GM23338 (cell line): Measurements from ENCODE around the gene SETD1A. TPM values are rescaled to one million over a fixed set of nuclear protein-coding genes. Genes with fewer than 3 reads are reported as not detected.
"Not testable (repeated sequence)": the region's sequence is repeated elsewhere in the genome, so short reads cannot be mapped to it uniquely, and the experiment has no call there.

Experiments
- ATAC-seq: fragments of 200-7000 bp; cut with Tn5 transposase; 3 replicates; pipeline ENCODE4 v1.9.1; 2020
- DNase-seq: peaks from one replicate; pipeline ENCODE4 v3.0.0-alpha.2; 2015; ENCODE audit warnings: low spot score
- H2AFZ ChIP-seq: fragments of 200-600 bp; sonication (generic); 2 replicates; pipeline ENCODE4 v1.8.0; 2016; ENCODE audit warnings: antibody characterized with exemption, mild to moderate bottlenecking, moderate library complexity
- H3F3A ChIP-seq: fragments of 200-600 bp; sonication (generic); replicated peaks from 2 replicates; pipeline ENCODE4 v1.8.0; 2017; ENCODE audit warnings: antibody characterized with exemption, mixed run types, low read depth
- H3K27ac ChIP-seq: fragments of 200-600 bp; sonication (generic); 2 replicates; pipeline ENCODE4 v1.6.1; 2016; ENCODE audit warnings: low read depth
- H3K27me3 ChIP-seq: fragments of 200-600 bp; sonication (generic); 2 replicates; pipeline ENCODE4 v1.8.0; 2016; ENCODE audit warnings: mild to moderate bottlenecking, mixed run types, moderate library complexity; ENCODE audit not compliant: insufficient read depth
- H3K36me3 ChIP-seq: fragments of 200-600 bp; sonication (generic); 2 replicates; pipeline ENCODE4 v1.8.0; 2016; ENCODE audit warnings: mild to moderate bottlenecking; ENCODE audit not compliant: insufficient read depth
- H3K4me1 ChIP-seq: fragments of 200-600 bp; sonication (generic); 2 replicates; pipeline ENCODE4 v1.8.0; 2016; ENCODE audit warnings: mild to moderate bottlenecking, moderate library complexity; ENCODE audit not compliant: insufficient read depth
- H3K4me2 ChIP-seq: fragments of 200-600 bp; sonication (generic); 2 replicates; pipeline ENCODE4 v1.7.1; 2017; ENCODE audit warnings: mixed run types
- H3K4me3 ChIP-seq: fragments of 200-600 bp; sonication (generic); 2 replicates; pipeline ENCODE4 v1.6.1; 2016; ENCODE audit warnings: mixed run types
- H3K79me2 ChIP-seq: fragments of 200-600 bp; sonication (generic); replicated peaks from 2 replicates; pipeline ENCODE4 v1.8.0; 2017; ENCODE audit warnings: mild to moderate bottlenecking; ENCODE audit not compliant: insufficient read depth
- H3K9me2 ChIP-seq: fragments of 200-600 bp; sonication (generic); 2 replicates; pipeline ENCODE4 v1.8.0; 2017; ENCODE audit not compliant: insufficient read depth
- H4K20me1 ChIP-seq: fragments of 200-600 bp; sonication (generic); replicated peaks from 2 replicates; pipeline ENCODE4 v1.8.0; 2017; ENCODE audit warnings: mild to moderate bottlenecking; ENCODE audit not compliant: insufficient read depth
- H3K27ac Mint-ChIP-seq: 2 replicates; pipeline ENCODE4 v1.8.0; 2020; ENCODE audit warnings: inconsistent platforms, mild to moderate bottlenecking, moderate library complexity, mixed read lengths
- H3K27me3 Mint-ChIP-seq: 3 replicates; pipeline ENCODE4 v1.8.0; 2022; ENCODE audit warnings: low read depth, mild to moderate bottlenecking, moderate library complexity, mixed read lengths, inconsistent platforms; ENCODE audit not compliant: insufficient read depth, poor library complexity
- H3K36me3 Mint-ChIP-seq: 3 replicates; pipeline ENCODE4 v1.8.0; 2021; ENCODE audit warnings: low read depth, mild to moderate bottlenecking, inconsistent platforms, moderate library complexity, mixed read lengths
- H3K4me1 Mint-ChIP-seq: 3 replicates; pipeline ENCODE4 v1.8.0; 2020; ENCODE audit warnings: mild to moderate bottlenecking, inconsistent platforms, mixed read lengths
- H3K4me3 Mint-ChIP-seq: 3 replicates; pipeline ENCODE4 v1.8.0; 2021; ENCODE audit warnings: moderate library complexity, mild to moderate bottlenecking, inconsistent platforms, mixed read lengths
- H3K9me3 Mint-ChIP-seq: 3 replicates; pipeline ENCODE4 v1.8.0; 2020; ENCODE audit warnings: moderate library complexity, mild to moderate bottlenecking, inconsistent platforms, mixed read lengths
- EZH2 ChIP-seq: fragments of 200-600 bp; sonication (generic); IDR thresholded peaks from one replicate; pipeline ENCODE4 v1.8.0; 2017; ENCODE audit warnings: antibody characterized with exemption, mild to moderate bottlenecking, low read depth; ENCODE audit not compliant: unreplicated experiment
- JUNB ChIP-seq: IDR thresholded peaks from one replicate; pipeline ENCODE4 v1.6.1; 2016; ENCODE audit warnings: antibody characterized with exemption; ENCODE audit not compliant: unreplicated experiment
- ZNF331 ChIP-seq: fragments of 250-450 bp; sonication (Bioruptor Pico); IDR thresholded peaks from 2 replicates; pipeline ENCODE4 v1.5.0; 2020; ENCODE audit warnings: low read depth, mild to moderate bottlenecking, moderate library complexity
- polyA plus RNA-seq: library from polyadenylated mRNA; unstranded; fragments of >200 nt; fragmentation: Nextera tagmentation; extraction: Ambion mirVana; gene quantifications from 2 replicates; pipeline ENCODE4 v1.2.1, GENCODE V29; 2016
- total RNA-seq: library from RNA; depleted of rRNA; stranded (reverse); fragments of >200 nt; shearing (Covaris generic); gene quantifications from 2 replicates; pipeline ENCODE4 v1.2.3, GENCODE V29; 2014
- TF ChIP-seq, protein P1 (sequence below), 2 experiments: fragments of 200-600 bp in 1 of 2; sonication (generic) in 1 of 2; conservative IDR thresholded peaks; 2 replicates each; pipeline versions ENCODE4 v1.5.1 to v1.6.1; 2016 to 2017; ENCODE audit warnings: antibody characterized with exemption in 2 of 2, low read depth in 2 of 2, mild to moderate bottlenecking in 2 of 2, moderate library complexity in 1 of 2
- TF ChIP-seq, protein P2 (sequence below): fragments of 250-450 bp; sonication (Bioruptor Pico); IDR thresholded peaks from 2 replicates; pipeline ENCODE4 v1.5.0; 2020; ENCODE audit warnings: mild to moderate bottlenecking, moderate library complexity
- TF ChIP-seq, protein P3 (sequence below): IDR thresholded peaks from 2 replicates; pipeline ENCODE4 v1.6.1; 2016; ENCODE audit warnings: antibody characterized with exemption

The SETD1A gene
- total and polyA plus RNA-seq, 2 experiments from 2014 or later = 10.8 to 21.9 TPM

DNA sequence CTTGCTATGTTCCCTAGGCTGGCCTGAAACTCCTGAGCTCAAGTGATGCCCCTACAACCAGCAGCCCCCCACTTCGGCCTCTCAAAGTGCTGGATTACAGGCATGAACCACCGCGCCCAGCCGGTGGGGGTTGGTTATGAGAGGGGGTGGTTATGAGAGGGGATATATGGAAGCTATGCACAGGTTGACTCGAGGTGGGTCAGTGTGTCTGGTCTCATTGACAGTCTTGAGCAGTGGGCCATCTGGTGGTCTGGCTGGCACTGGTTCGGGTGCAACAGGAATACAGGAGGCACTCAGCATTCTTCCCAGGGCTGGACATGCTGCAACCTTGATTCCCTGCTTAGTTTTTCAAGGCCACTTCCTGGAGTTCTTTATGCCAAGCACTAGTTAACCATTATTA lies 58.5 kb downstream of the SETD1A start:
- Histone ChIP-seq H3K27ac (no peak overlapping the region), H3K9me2 (no peaks in the 10 kb centered on the region), H3K79me2 (no peaks in the 10 kb centered on the region), H3K4me1 (no peaks in the 10 kb centered on the region; the same call in 1 of the 2 replicates), H3K4me3 (no peak overlapping the region), H4K20me1 (no peaks in the 10 kb centered on the region), H3K27me3 (no peaks in the 10 kb centered on the region), H2AFZ (no peak overlapping the region), H3K36me3 (no peaks in the 10 kb centered on the region), H3K4me2 (no peak overlapping the region), H3F3A (no peaks in the 10 kb centered on the region)
- H3K27ac Mint-ChIP-seq = no peak overlapping the region
- TF ChIP-seq EZH2 = no peak
- TF ChIP-seq, protein P1, sequence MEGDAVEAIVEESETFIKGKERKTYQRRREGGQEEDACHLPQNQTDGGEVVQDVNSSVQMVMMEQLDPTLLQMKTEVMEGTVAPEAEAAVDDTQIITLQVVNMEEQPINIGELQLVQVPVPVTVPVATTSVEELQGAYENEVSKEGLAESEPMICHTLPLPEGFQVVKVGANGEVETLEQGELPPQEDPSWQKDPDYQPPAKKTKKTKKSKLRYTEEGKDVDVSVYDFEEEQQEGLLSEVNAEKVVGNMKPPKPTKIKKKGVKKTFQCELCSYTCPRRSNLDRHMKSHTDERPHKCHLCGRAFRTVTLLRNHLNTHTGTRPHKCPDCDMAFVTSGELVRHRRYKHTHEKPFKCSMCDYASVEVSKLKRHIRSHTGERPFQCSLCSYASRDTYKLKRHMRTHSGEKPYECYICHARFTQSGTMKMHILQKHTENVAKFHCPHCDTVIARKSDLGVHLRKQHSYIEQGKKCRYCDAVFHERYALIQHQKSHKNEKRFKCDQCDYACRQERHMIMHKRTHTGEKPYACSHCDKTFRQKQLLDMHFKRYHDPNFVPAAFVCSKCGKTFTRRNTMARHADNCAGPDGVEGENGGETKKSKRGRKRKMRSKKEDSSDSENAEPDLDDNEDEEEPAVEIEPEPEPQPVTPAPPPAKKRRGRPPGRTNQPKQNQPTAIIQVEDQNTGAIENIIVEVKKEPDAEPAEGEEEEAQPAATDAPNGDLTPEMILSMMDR (conservative IDR thresholded peaks at IDR 0.05; ENCODE audit: low read depth in 2 of 2) = peak in 1 of 2 experiments; percentile 58; a peak in 2 of 4 replicates
- TF ChIP-seq JUNB = no peak
- TF ChIP-seq, protein P2, sequence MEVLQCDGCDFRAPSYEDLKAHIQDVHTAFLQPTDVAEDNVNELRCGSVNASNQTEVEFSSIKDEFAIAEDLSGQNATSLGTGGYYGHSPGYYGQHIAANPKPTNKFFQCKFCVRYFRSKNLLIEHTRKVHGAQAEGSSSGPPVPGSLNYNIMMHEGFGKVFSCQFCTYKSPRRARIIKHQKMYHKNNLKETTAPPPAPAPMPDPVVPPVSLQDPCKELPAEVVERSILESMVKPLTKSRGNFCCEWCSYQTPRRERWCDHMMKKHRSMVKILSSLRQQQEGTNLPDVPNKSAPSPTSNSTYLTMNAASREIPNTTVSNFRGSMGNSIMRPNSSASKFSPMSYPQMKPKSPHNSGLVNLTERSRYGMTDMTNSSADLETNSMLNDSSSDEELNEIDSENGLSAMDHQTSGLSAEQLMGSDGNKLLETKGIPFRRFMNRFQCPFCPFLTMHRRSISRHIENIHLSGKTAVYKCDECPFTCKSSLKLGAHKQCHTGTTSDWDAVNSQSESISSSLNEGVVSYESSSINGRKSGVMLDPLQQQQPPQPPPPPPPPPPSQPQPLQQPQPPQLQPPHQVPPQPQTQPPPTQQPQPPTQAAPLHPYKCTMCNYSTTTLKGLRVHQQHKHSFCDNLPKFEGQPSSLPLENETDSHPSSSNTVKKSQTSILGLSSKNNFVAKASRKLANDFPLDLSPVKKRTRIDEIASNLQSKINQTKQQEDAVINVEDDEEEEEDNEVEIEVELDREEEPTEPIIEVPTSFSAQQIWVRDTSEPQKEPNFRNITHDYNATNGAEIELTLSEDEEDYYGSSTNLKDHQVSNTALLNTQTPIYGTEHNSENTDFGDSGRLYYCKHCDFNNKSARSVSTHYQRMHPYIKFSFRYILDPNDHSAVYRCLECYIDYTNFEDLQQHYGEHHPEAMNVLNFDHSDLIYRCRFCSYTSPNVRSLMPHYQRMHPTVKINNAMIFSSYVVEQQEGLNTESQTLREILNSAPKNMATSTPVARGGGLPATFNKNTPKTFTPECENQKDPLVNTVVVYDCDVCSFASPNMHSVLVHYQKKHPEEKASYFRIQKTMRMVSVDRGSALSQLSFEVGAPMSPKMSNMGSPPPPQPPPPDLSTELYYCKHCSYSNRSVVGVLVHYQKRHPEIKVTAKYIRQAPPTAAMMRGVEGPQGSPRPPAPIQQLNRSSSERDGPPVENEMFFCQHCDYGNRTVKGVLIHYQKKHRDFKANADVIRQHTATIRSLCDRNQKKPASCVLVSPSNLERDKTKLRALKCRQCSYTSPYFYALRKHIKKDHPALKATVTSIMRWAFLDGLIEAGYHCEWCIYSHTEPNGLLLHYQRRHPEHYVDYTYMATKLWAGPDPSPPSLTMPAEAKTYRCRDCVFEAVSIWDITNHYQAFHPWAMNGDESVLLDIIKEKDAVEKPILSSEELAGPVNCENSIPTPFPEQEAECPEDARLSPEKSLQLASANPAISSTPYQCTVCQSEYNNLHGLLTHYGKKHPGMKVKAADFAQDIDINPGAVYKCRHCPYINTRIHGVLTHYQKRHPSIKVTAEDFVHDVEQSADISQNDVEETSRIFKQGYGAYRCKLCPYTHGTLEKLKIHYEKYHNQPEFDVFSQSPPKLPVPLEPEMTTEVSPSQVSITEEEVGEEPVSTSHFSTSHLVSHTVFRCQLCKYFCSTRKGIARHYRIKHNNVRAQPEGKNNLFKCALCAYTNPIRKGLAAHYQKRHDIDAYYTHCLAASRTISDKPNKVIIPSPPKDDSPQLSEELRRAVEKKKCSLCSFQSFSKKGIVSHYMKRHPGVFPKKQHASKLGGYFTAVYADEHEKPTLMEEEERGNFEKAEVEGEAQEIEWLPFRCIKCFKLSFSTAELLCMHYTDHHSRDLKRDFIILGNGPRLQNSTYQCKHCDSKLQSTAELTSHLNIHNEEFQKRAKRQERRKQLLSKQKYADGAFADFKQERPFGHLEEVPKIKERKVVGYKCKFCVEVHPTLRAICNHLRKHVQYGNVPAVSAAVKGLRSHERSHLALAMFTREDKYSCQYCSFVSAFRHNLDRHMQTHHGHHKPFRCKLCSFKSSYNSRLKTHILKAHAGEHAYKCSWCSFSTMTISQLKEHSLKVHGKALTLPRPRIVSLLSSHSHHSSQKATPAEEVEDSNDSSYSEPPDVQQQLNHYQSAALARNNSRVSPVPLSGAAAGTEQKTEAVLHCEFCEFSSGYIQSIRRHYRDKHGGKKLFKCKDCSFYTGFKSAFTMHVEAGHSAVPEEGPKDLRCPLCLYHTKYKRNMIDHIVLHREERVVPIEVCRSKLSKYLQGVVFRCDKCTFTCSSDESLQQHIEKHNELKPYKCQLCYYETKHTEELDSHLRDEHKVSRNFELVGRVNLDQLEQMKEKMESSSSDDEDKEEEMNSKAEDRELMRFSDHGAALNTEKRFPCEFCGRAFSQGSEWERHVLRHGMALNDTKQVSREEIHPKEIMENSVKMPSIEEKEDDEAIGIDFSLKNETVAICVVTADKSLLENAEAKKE (CRISPR knock-in tag) = no peak
- TF ChIP-seq, protein P3, sequence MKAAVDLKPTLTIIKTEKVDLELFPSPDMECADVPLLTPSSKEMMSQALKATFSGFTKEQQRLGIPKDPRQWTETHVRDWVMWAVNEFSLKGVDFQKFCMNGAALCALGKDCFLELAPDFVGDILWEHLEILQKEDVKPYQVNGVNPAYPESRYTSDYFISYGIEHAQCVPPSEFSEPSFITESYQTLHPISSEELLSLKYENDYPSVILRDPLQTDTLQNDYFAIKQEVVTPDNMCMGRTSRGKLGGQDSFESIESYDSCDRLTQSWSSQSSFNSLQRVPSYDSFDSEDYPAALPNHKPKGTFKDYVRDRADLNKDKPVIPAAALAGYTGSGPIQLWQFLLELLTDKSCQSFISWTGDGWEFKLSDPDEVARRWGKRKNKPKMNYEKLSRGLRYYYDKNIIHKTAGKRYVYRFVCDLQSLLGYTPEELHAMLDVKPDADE = no peak
- TF ChIP-seq ZNF331 (CRISPR knock-in tag) = no peak
- no peaks in the 10 kb centered on the region for H3K36me3 Mint-ChIP-seq
- no peaks in the 10 kb centered on the region; the same call in 2 of the 3 replicates for H3K9me3 Mint-ChIP-seq
- no peak for DNase-seq
- H3K4me3 Mint-ChIP-seq = no peak overlapping the region; the same call in 2 of the 3 replicates
- peak; percentile 68 for ATAC-seq
- H3K27me3 Mint-ChIP-seq = peaks cover 23% of the 10 kb centered on the region
- peaks cover 4% of the 10 kb centered on the region; the same call in 2 of the 3 replicates for H3K4me1 Mint-ChIP-seq

DNA sequence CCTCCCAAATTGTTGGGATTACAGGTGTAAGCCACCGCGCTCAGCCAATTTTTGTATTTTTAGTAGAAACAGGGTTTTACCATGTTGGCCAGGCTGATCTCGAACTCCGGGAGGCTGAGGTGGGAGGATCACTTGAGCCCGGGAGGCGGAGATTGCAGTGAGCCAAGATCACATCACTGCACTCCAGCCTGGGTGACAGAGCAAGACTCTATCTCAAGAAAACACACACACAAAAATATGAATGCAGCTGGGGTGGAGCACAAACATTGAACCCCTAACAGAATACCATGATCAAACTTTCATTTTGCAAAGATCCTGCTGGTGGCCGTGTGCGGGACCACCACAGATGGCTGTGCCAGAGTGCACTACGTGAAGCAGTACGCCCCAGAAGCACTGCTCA lies 60.2 kb downstream of the SETD1A start:
- not testable (repeated sequence) for H3K27ac Mint-ChIP-seq, DNase-seq, H2AFZ ChIP-seq, H3K79me2 ChIP-seq, H4K20me1 ChIP-seq, H3K27me3 ChIP-seq, H3K9me2 ChIP-seq, H3K4me1 Mint-ChIP-seq, H3K27ac ChIP-seq, H3K4me1 ChIP-seq, H3K36me3 Mint-ChIP-seq, H3K36me3 ChIP-seq, H3K4me3 Mint-ChIP-seq, ATAC-seq, H3K9me3 Mint-ChIP-seq, H3K4me3 ChIP-seq, H3F3A ChIP-seq, H3K4me2 ChIP-seq
- peaks cover 13% of the 10 kb centered on the region for H3K27me3 Mint-ChIP-seq
